Activated CD4-positive, alpha-beta T cell treated with anti-CD3 and anti-CD28 coated beads, Interleukin-2, amount 50 U/mL, for 48 hours (primary cell): Measurements from ENCODE around the gene VPS11.

Experiments
- DNase-seq, 2 experiments: peaks; one replicate each; pipeline ENCODE4 v3.0.0-alpha.2; 2020

VPS11 gene

GRCh38 chr11:119126675-119127268 lies 59.2 kb downstream of the VPS11 start:
- no peak for DNase-seq

- DNase-seq = no peak
Observed at GRCh38 chr11:119130662-119131061, 63.0 kb downstream of the VPS11 start.
